ENCODE data around the gene ERICH3. TPM values are rescaled to one million over a fixed set of nuclear protein-coding genes. Genes with fewer than 3 reads are reported as not detected.

Gene ERICH3
- total RNA-seq, 1 donor from 2014 or later: not detected

DNA sequence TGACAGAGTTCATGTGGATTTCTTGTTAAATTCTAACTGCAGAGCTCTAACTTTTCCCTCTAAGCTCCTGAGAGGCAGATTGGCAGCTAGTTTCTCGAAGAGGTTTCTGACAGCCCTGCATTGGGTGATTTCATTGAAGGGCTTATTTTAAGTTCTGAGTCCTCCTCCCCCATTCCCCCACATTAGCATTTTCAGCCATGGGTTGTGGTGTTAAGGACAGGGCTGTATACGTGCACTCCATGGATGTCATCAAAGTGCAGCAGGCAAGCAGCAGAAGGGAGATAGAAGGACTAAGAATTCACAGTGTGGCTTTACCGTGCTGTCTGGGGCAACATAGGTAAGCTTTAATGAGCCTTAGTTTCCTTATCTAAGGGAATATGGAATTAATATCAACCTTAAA is 40.3 kb upstream of the ERICH3 start:
- peak overlapping the region; percentile 67 for H2AFZ ChIP-seq (replicated peaks)

DNA sequence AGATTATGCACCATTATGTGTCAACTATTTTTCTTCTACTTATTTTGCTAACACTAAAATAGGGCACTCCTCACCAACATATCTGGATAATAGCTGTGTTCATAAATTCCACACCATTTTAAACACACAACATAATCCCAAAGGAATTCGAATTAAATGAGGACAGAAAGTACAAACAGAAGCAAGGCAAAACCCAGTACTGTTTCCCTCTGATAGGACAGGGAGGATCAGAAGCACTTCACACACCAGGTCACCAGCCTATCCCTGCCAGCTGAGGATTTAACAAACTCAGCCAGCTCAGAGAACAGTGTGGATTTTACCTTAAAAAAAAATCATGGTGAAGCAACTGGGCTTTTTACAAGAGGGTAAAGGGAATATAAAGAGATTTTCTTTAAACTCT is 39.3 kb upstream of the ERICH3 start:
- no peaks in the 10 kb centered on the region for H3F3A ChIP-seq (ENCODE audit: low read depth)
- H4K20me1 ChIP-seq (ENCODE audit: low read depth): no peaks in the 10 kb centered on the region
- H3K4me1 ChIP-seq: peaks cover 17% of the 10 kb centered on the region
- DNase-seq (ENCODE audit: low spot score): peak; percentile 47
- Mint-ChIP-seq H3K4me3 (no peak overlapping the region), H3K27me3 (ENCODE audit: insufficient read depth, low read depth) (peaks cover under 1% of the 10 kb centered on the region), H3K36me3 (peaks cover 2% of the 10 kb centered on the region), H3K4me1 (peaks cover 10% of the 10 kb centered on the region), H3K9me3 (no peaks in the 10 kb centered on the region), H3K27ac (no peak overlapping the region)
- peak overlapping the region; percentile 44 for H3K27ac ChIP-seq
- TF ChIP-seq EZH2phosphoT487 (IDR thresholded peaks at IDR 0.05) (no peak), EZH2 (IDR thresholded peaks at IDR 0.05) (no peak)
- TF ChIP-seq, protein P1, sequence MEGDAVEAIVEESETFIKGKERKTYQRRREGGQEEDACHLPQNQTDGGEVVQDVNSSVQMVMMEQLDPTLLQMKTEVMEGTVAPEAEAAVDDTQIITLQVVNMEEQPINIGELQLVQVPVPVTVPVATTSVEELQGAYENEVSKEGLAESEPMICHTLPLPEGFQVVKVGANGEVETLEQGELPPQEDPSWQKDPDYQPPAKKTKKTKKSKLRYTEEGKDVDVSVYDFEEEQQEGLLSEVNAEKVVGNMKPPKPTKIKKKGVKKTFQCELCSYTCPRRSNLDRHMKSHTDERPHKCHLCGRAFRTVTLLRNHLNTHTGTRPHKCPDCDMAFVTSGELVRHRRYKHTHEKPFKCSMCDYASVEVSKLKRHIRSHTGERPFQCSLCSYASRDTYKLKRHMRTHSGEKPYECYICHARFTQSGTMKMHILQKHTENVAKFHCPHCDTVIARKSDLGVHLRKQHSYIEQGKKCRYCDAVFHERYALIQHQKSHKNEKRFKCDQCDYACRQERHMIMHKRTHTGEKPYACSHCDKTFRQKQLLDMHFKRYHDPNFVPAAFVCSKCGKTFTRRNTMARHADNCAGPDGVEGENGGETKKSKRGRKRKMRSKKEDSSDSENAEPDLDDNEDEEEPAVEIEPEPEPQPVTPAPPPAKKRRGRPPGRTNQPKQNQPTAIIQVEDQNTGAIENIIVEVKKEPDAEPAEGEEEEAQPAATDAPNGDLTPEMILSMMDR (IDR thresholded peaks at IDR 0.05): no peak
- H3K27me3 ChIP-seq: no peaks in the 10 kb centered on the region
- H3K4me3 ChIP-seq: no peak overlapping the region
- no peaks in the 10 kb centered on the region for H3K36me3 ChIP-seq
- no peaks in the 10 kb centered on the region for H3K79me2 ChIP-seq (ENCODE audit: low read depth)
- H3K4me2 ChIP-seq: peak overlapping the region; percentile 21
- H3K9me3 ChIP-seq (ENCODE audit: low read depth): no peaks in the 10 kb centered on the region
- peak overlapping the region; percentile 23 for H2AFZ ChIP-seq (replicated peaks)
- H3K9ac ChIP-seq: no peak overlapping the region

More for the DNA sequence above, 40.3 kb upstream of the ERICH3 start:
- no peak for DNase-seq (ENCODE audit: low spot score)
- H3K4me2 ChIP-seq: peak overlapping the region; percentile 21
- H3K27me3 Mint-ChIP-seq (ENCODE audit: insufficient read depth, low read depth): no peaks in the 10 kb centered on the region
- H3K27ac Mint-ChIP-seq: no peak overlapping the region
- H3K9me3 Mint-ChIP-seq: no peaks in the 10 kb centered on the region
- no peaks in the 10 kb centered on the region for H3K79me2 ChIP-seq (ENCODE audit: low read depth)
- H3K36me3 ChIP-seq: no peaks in the 10 kb centered on the region
- no peaks in the 10 kb centered on the region for H3F3A ChIP-seq (ENCODE audit: low read depth)
- H3K4me3 ChIP-seq: no peak overlapping the region
- no peaks in the 10 kb centered on the region for H3K27me3 ChIP-seq
- no peak overlapping the region for H3K27ac ChIP-seq
- peaks cover 2% of the 10 kb centered on the region for H3K36me3 Mint-ChIP-seq
- H3K9ac ChIP-seq: no peak overlapping the region
- H3K4me1 ChIP-seq: peaks cover 17% of the 10 kb centered on the region
- H3K4me3 Mint-ChIP-seq: no peak overlapping the region
- H4K20me1 ChIP-seq (ENCODE audit: low read depth): no peaks in the 10 kb centered on the region
- TF ChIP-seq EZH2phosphoT487 (IDR thresholded peaks at IDR 0.05): no peak
- TF ChIP-seq EZH2 (IDR thresholded peaks at IDR 0.05): no peak
- TF ChIP-seq, protein P1 (IDR thresholded peaks at IDR 0.05): no peak
- no peaks in the 10 kb centered on the region for H3K9me3 ChIP-seq (ENCODE audit: low read depth)
- peaks cover 10% of the 10 kb centered on the region for H3K4me1 Mint-ChIP-seq

DNA sequence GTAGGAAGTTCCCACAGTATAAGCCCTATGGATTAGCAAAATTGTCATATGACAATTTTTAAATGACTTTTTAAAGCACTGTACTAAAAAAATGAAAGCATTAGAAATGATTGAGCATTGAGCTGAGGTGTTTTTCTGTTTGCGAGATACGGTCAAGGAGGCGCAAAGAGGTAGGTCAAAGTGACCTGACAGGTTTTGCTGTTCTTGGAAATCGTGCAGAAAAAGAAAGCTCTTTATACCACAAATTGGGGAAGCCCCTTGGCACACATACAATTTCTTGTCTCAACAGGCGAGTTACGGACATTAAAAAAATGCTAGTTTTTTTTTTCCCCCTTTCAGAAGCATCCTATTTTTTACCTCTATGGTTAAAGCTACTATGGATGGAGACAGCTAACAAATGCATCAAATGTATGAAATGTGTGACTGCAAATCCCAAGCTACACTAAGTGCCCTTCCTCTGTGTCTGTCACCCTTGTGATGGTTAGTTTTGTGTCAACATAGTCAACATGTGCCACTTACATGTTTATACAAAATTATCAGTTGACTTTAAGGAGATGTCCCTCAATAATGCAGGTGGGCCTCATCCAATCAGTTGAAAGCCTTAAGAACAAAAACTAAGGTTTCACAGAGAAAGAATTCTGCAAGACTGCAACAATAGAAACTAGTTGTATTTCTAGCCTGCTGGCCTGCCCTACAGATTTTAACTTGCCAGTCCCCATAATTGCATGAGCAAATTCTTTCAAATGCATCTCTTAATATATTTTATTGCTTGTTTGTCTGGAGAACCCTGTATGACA is 30.0 kb upstream of the ERICH3 start:
- no peaks in the 10 kb centered on the region for H3K36me3 ChIP-seq
- no peak overlapping the region for H3K27ac Mint-ChIP-seq
- no peaks in the 10 kb centered on the region for H4K20me1 ChIP-seq (ENCODE audit: low read depth)
- H3K79me2 ChIP-seq (ENCODE audit: low read depth): no peaks in the 10 kb centered on the region
- H3K27ac ChIP-seq: no peak overlapping the region
- TF ChIP-seq, protein P1 (IDR thresholded peaks at IDR 0.05): no peak
- TF ChIP-seq EZH2 (IDR thresholded peaks at IDR 0.05): no peak
- TF ChIP-seq EZH2phosphoT487 (IDR thresholded peaks at IDR 0.05): no peak
- no peak overlapping the region for H3K4me3 Mint-ChIP-seq
- H3K27me3 Mint-ChIP-seq (ENCODE audit: insufficient read depth, low read depth): peaks cover 2% of the 10 kb centered on the region
- H3K9me3 Mint-ChIP-seq: no peaks in the 10 kb centered on the region
- H3K4me2 ChIP-seq: no peak overlapping the region
- no peaks in the 10 kb centered on the region for H3K4me1 Mint-ChIP-seq
- H3K4me3 ChIP-seq: no peak overlapping the region
- H3K4me1 ChIP-seq: no peaks in the 10 kb centered on the region
- DNase-seq (ENCODE audit: low spot score): no peak
- H3K27me3 ChIP-seq: no peaks in the 10 kb centered on the region
- H3K9ac ChIP-seq: no peak overlapping the region
- peaks cover 4% of the 10 kb centered on the region for H3K36me3 Mint-ChIP-seq
- H3K9me3 ChIP-seq (ENCODE audit: low read depth): no peaks in the 10 kb centered on the region
- no peaks in the 10 kb centered on the region for H3F3A ChIP-seq (ENCODE audit: low read depth)
- no peak overlapping the region for H2AFZ ChIP-seq (replicated peaks)

Measured in neural progenitor cell (in vitro differentiated cells).